ENCODE results near the gene ENDOU. TPM values are rescaled to one million over a fixed set of nuclear protein-coding genes. Genes with fewer than 3 reads are reported as not detected.

The ENDOU gene
- 1 to 10 TPM in 1 of 2 donors, not detected in 1; 1.0 TPM for total RNA-seq

- no peak for DNase-seq (ENCODE audit: low spot score)
- Histone ChIP-seq H3K27ac (no peak within 1 kb of the TSS), H3K36me3 (no peaks in the 10 kb centered on the region), H3K4me1 (replicated peaks) (no peaks in the 10 kb centered on the region), H3K9me3 (no peaks in the 10 kb centered on the region), H3K27me3 (replicated peaks; ENCODE audit: insufficient read depth) (no peaks in the 10 kb centered on the region), H3K4me3 (no peak within 1 kb of the TSS)
- TF ChIP-seq POLR2A (IDR thresholded peaks at IDR 0.05), result no peak
- TF ChIP-seq CTCF (IDR thresholded peaks at IDR 0.05), result no peak
- TF ChIP-seq POLR2AphosphoS5 (IDR thresholded peaks at IDR 0.05), result no peak
- intact Hi-C loops (cut with DNase I), result no loop called here
- 85% methylated on average over 8 of the region's 8 CpGs for WGBS
Observed at GRCh38 chr12:47725091-47725772, at the start of gene ENDOU. Gene ENDOU (minus strand): TSS chr12:47725490. CDS start chr12:47725413, 77 bp downstream.

- Histone ChIP-seq H3K27me3 (replicated peaks; ENCODE audit: insufficient read depth) (no peaks in the 10 kb centered on the region), H3K9me3 (no peaks in the 10 kb centered on the region), H3K27ac (no peak overlapping the region), H3K36me3 (no peaks in the 10 kb centered on the region), H3K4me1 (replicated peaks) (no peaks in the 10 kb centered on the region), H3K4me3 (no peak overlapping the region)
- no peak for DNase-seq (ENCODE audit: low spot score)
- no peak for TF ChIP-seq POLR2A (IDR thresholded peaks at IDR 0.05)
- TF ChIP-seq CTCF (IDR thresholded peaks at IDR 0.05), result no peak
- no peak for TF ChIP-seq POLR2AphosphoS5 (IDR thresholded peaks at IDR 0.05)
- intact Hi-C loops (cut with DNase I), result loop anchor here (1.0 to 5.0 kb wide), 4 partner anchors 17 to 122 kb away; no protein-coding TSS in a partner anchor
- 95% methylated on average over 7 of the region's 7 CpGs for WGBS
Observed at GRCh38 chr12:47774663-47775062, 49.4 kb upstream of the ENDOU start.

- no peaks in the 10 kb centered on the region for H3K27me3 ChIP-seq (replicated peaks; ENCODE audit: insufficient read depth)
- peak overlapping the region; percentile 76 to 77 for H3K27ac ChIP-seq
- H3K4me3 ChIP-seq, result peak overlapping the region; percentile 80 to 86
- intact Hi-C loops (cut with DNase I), result loop anchor here (1.0 to 2.0 kb wide), 2 partner anchors 17 to 39 kb away; no protein-coding TSS in a partner anchor
- 54% methylated on average over 14 of the region's 14 CpGs for WGBS
- no peaks in the 10 kb centered on the region for H3K4me1 ChIP-seq (replicated peaks)
- TF ChIP-seq POLR2AphosphoS5 (IDR thresholded peaks at IDR 0.05), result no peak
- TF ChIP-seq POLR2A (IDR thresholded peaks at IDR 0.05), result no peak
- no peak for TF ChIP-seq CTCF (IDR thresholded peaks at IDR 0.05)
- DNase-seq (ENCODE audit: low spot score), result no peak
- no peaks in the 10 kb centered on the region for H3K36me3 ChIP-seq
- H3K9me3 ChIP-seq, result no peaks in the 10 kb centered on the region
Observed at GRCh38 chr12:47773858-47774580, 48.7 kb upstream of the ENDOU start.

- peak in 3 of 4 experiments; percentile 13 to 39 (median 35) for TF ChIP-seq CTCF (IDR thresholded peaks at IDR 0.05)
- peak; percentile 41 for TF ChIP-seq POLR2A (IDR thresholded peaks at IDR 0.05)
- TF ChIP-seq POLR2AphosphoS5 (IDR thresholded peaks at IDR 0.05), result no peak
- Histone ChIP-seq H3K27me3 (replicated peaks; ENCODE audit: insufficient read depth) (no peaks in the 10 kb centered on the region), H3K36me3 (no peaks in the 10 kb centered on the region), H3K4me1 (replicated peaks) (no peaks in the 10 kb centered on the region), H3K27ac (peak within 1 kb of the TSS; percentile 76 to 77), H3K9me3 (no peaks in the 10 kb centered on the region), H3K4me3 (peak within 1 kb of the TSS; percentile 80 to 86)
- intact Hi-C loops (cut with DNase I), result loop anchor here (2.0 kb wide), 1 partner anchor 40 kb away; no protein-coding TSS in a partner anchor
- peak; percentile 57 for DNase-seq (ENCODE audit: low spot score)
- WGBS, result 0% methylated on average over 23 of the region's 106 CpGs
Observed at GRCh38 chr12:47773062-47773857, 48.0 kb upstream of the ENDOU start, which contains the start of gene SLC48A1. Gene SLC48A1 (plus strand): TSS chr12:47773238. CDS start chr12:47773305, 67 bp downstream.
